CD4-positive, alpha-beta T cell treated with Interleukin-15 for 4 hours (primary cell): ENCODE measurements around the gene MYBL2.
"Not testable (repeated sequence)": the region's sequence is repeated elsewhere in the genome, so short reads cannot be mapped to it uniquely, and the experiment has no call there.

Experiments
- DNase-seq: peaks from one replicate; pipeline ENCODE4 v3.0.0-alpha.2; 2020; ENCODE audit warnings: low spot score

Gene MYBL2

DNA sequence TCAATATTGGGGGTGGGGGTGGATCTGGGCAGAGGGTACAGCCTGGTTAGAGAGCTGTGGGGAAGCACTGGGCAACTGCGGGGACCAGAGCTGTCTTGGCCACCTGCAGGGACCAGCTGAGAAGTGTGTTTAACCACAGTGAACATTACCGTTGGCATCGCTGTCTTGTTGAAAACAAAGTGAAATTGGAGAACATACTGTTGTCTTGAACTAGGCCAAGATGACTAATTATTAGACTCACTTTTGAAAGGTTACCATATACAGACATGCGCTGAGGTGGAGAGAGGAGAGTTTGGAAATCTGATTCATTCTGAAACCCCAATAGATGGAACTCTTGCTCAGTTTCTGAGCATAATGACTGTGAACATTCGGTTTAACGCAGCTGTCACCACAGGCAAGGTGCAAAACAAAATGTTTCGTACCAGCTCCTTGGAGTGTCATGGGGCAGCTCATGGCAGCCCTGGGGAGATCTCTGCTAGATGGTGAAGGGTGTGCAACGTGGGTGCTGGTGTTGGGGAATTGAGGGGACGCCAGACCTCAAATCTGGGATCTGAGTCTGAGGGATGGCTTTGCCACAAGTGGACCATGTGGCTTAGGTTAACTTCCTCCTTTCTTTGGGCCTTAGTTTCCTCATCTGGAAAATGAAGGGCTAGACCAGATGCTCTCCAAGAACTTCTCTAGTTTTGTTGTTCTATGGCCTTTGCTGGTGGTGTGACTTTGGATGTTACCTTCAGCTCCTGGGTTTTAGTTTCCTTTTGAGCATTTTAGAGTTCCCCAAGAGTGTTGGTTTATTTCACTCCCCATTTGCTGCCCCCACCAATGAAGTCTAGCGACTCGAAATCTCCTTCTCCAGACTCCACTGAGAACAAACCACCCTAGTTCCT lies 84.5 kb downstream of the MYBL2 start:
- DNase-seq: peak; percentile 33

GRCh38 chr20:43752051-43752360 lies 85.1 kb downstream of the MYBL2 start:
- DNase-seq: no peak

DNA sequence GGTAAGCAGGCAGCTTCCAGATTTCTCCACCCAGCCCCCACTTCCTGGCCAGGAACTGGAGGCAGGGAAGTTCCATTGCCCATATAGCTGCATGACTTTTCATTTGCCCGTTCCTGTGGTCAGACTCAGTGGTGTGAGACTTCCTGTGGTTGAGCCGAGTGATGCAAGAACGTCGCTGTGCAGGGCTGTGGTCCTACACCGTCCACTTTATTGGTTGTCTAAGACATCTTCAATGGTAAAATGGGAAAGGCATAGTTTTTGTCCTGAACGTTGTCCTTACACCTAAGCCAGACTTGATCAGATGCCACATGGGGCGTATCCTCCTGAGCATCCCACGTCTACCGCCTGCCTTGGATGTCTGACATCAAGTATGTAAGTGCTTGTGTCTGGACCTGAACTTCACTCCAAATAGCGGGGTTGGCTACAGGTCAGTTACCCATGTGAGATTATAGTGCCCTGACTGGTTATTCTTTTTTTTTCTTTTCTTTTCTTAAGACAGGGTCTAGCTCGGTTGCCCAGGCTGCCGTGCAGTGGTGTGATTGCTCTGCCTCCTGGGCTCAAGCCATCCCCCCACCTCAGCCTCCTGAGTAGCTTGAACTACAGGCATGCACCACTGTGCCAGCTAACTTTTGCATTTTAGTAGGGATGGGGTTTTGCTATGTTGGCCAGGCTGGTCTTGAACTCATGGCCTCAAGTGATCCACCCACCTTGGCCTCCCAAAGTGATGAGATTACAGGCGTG lies 85.8 kb downstream of the MYBL2 start:
- no peak for DNase-seq

DNA sequence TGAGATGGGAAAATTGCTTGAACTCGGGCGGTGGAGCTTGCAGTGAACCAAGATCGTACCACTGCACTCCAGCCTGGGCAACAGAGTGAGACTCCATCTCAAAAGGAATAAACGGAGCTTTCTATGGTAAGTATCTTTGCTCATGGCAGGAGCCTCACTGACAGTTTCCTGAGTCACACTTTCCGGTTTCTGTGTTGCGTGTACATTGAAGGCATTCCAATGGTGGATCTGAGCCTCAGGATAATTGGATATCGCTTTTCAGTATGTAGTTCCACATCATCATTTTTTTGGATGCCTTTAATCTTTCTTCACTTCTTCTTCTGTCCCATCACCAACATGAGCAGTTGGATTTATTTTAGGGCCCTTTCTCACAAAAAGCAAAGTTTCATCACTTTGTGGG lies 88.5 kb downstream of the MYBL2 start:
- DNase-seq: no peak

DNA sequence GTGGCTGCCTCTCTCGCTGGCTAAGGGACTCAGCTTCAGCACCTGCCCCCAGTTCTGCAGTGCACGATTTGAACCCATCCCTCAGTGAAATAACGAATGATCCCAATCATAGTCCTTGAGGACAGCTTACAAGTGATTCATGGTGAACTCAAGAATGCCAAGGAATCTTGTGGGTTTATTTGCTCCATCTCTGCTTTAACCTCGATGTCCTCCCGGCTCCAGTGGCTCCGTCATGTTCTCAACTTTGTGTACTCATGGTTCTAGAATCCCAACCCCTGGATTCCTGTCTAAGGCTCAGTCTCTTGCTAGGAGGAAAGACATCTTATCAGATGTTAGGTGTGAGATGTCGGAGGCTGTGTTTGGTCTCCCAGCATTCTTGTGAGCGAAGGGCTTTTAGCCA lies 88.9 kb downstream of the MYBL2 start:
- no peak for DNase-seq

- DNase-seq: not testable (repeated sequence)
Measured at GRCh38 chr20:43757888-43758287, 91.0 kb downstream of the MYBL2 start.

DNA sequence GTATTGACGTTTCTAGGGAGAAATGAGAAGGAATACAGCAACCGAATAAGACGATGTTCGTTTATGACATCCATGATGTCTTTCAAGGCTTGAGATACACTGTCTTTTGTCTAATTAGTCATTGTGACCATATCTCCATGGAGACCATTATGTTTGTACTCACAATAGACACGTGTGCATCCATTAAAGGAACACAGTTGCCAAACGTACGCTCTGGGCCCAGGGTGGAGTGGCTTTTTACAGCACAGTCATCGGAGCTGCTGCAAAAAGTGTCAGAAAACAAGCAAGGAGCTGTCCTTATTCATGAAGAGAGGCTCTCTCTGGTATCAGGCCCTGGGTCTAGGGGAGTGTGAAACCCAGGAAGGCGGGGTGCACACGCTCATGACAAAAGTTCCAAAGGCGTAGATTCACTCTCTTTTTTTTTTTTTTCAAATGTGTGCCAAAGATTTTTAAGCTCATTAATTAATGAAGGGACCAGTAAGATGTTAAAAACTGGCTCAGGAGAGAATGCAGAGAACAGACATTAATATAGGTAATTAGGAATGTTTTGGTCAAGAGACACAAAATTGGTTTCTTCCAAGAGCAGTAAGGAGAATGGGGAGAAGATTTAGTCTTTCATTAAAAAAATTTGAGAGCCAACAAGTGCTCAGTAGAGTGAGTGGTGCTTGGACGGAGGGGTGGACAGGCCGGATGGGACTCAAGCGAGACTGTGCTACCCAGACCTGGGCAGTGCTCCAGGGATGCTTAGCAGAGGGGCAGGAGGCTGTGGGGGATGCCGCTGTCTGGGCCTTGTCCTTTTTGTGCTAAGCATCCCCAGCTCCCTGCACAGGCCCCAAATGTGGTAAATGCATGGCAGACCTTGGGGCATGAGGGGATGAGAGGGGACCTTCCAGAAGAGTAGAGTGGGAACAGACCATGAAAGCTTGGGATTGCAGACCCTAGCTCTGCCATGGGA lies 94.7 kb downstream of the MYBL2 start:
- no peak for DNase-seq

GRCh38 chr20:43762911-43763310 lies 96.0 kb downstream of the MYBL2 start:
- no peak for DNase-seq

GRCh38 chr20:43765916-43766315 lies 99.0 kb downstream of the MYBL2 start:
- no peak for DNase-seq
